Measurements from ENCODE around the gene VSTM2L.

The VSTM2L gene

GRCh38 chr20:37899105-37900045 lies 3.6 kb upstream of the VSTM2L start:
- DNase-seq (ENCODE audit: low spot score) (no peak), FAIRE-seq (no peak)

GRCh38 chr20:37901240-37901639 lies 1.7 kb upstream of the VSTM2L start:
- no peak for FAIRE-seq
- no peak for DNase-seq (ENCODE audit: low spot score)

GRCh38 chr20:37901654-37902503 lies 1.0 kb upstream of the VSTM2L start:
- no peak for FAIRE-seq

GRCh38 chr20:37903317-37904007 lies 535 bp downstream of the VSTM2L start:
- no peak for FAIRE-seq
- DNase-seq (ENCODE audit: low spot score), result no peak

More at GRCh38 chr20:37901654-37902503, 1.0 kb upstream of the VSTM2L start:
- DNase-seq (ENCODE audit: low spot score), result peak; percentile 28

GRCh38 chr20:37904008-37904642 lies 1.2 kb downstream of the VSTM2L start:
- FAIRE-seq, result no peak
- no peak for DNase-seq (ENCODE audit: low spot score)

GRCh38 chr20:37904845-37905373 lies 2.0 kb downstream of the VSTM2L start:
- no peak for FAIRE-seq
- DNase-seq (ENCODE audit: low spot score), result no peak

- FAIRE-seq (no peak), DNase-seq (ENCODE audit: low spot score) (no peak)
These were observed 3.0 kb downstream of the VSTM2L start for GRCh38 chr20:37905671-37906613.

GRCh38 chr20:37907330-37907676 lies 4.4 kb downstream of the VSTM2L start:
- DNase-seq (ENCODE audit: low spot score) (no peak), FAIRE-seq (no peak)

GRCh38 chr20:37907677-37908401 lies 4.9 kb downstream of the VSTM2L start:
- DNase-seq (ENCODE audit: low spot score), result peak; percentile 81
- peak; percentile 84 for FAIRE-seq

GRCh38 chr20:37911261-37911660 lies 8.3 kb downstream of the VSTM2L start:
- FAIRE-seq (no peak), DNase-seq (ENCODE audit: low spot score) (no peak)

- DNase-seq (ENCODE audit: low spot score) (no peak), FAIRE-seq (no peak)
These were observed 8.9 kb downstream of the VSTM2L start for GRCh38 chr20:37911838-37912281.

- DNase-seq (ENCODE audit: low spot score), result no peak
- FAIRE-seq, result no peak
These were observed 9.9 kb downstream of the VSTM2L start for GRCh38 chr20:37912874-37913273.

- no peak for DNase-seq (ENCODE audit: low spot score)
- FAIRE-seq, result no peak
These were observed 10.8 kb downstream of the VSTM2L start for GRCh38 chr20:37913567-37914366.

GRCh38 chr20:37914367-37914671 lies 11.4 kb downstream of the VSTM2L start:
- no peak for FAIRE-seq

GRCh38 chr20:37914672-37915433 lies 11.9 kb downstream of the VSTM2L start:
- FAIRE-seq, result no peak
- DNase-seq (ENCODE audit: low spot score), result no peak

More at GRCh38 chr20:37914367-37914671, 11.4 kb downstream of the VSTM2L start:
- no peak for DNase-seq (ENCODE audit: low spot score)

- DNase-seq (ENCODE audit: low spot score), result no peak
- no peak for FAIRE-seq
These were observed 12.5 kb downstream of the VSTM2L start for GRCh38 chr20:37915434-37915787.

- FAIRE-seq (no peak), DNase-seq (ENCODE audit: low spot score) (no peak)
These were observed 13.1 kb downstream of the VSTM2L start for GRCh38 chr20:37915800-37916570.
